Measurements from ENCODE around the gene HMX3. TPM values are rescaled to one million over a fixed set of nuclear protein-coding genes. Genes with fewer than 3 reads are reported as not detected.

The HMX3 gene
- total RNA-seq, 1 experiment from 2014 or later: not detected

GRCh38 chr10:123144697-123145541, 9.1 kb downstream of the HMX3 start:
- DNase-seq (ENCODE audit: unreplicated experiment): no peak
- no TSS peak for BruUV-seq (replicated peaks)
- intact Hi-C loops (cut with micrococcal nuclease): loop anchor here (2.0 kb wide), 1 partner anchor 236 kb away; no protein-coding TSS in a partner anchor
- Mint-ChIP-seq H3K4me3 (ENCODE audit: unreplicated experiment) (no peak overlapping the region), H3K27ac (ENCODE audit: low read depth, unreplicated experiment) (no peak overlapping the region), H3K9me3 (ENCODE audit: unreplicated experiment) (no peaks in the 10 kb centered on the region), H3K27me3 (ENCODE audit: insufficient read depth, unreplicated experiment) (peaks cover 35% of the 10 kb centered on the region), H3K4me1 (ENCODE audit: insufficient read depth, unreplicated experiment) (peaks cover 6% of the 10 kb centered on the region), H3K36me3 (ENCODE audit: insufficient read depth, unreplicated experiment) (no peaks in the 10 kb centered on the region)
- TF ChIP-seq, protein P1, sequence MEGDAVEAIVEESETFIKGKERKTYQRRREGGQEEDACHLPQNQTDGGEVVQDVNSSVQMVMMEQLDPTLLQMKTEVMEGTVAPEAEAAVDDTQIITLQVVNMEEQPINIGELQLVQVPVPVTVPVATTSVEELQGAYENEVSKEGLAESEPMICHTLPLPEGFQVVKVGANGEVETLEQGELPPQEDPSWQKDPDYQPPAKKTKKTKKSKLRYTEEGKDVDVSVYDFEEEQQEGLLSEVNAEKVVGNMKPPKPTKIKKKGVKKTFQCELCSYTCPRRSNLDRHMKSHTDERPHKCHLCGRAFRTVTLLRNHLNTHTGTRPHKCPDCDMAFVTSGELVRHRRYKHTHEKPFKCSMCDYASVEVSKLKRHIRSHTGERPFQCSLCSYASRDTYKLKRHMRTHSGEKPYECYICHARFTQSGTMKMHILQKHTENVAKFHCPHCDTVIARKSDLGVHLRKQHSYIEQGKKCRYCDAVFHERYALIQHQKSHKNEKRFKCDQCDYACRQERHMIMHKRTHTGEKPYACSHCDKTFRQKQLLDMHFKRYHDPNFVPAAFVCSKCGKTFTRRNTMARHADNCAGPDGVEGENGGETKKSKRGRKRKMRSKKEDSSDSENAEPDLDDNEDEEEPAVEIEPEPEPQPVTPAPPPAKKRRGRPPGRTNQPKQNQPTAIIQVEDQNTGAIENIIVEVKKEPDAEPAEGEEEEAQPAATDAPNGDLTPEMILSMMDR (IDR thresholded peaks at IDR 0.05; ENCODE audit: unreplicated experiment): no peak
- CTCF ChIA-PET: interaction anchor here (0.6 to 3.8 kb wide), 8 partner anchors 9 to 394 kb away, joined by 3 to 15 read pairs (median 4); partner anchors contain the start of gene BUB3
- POLR2A ChIA-PET: interaction anchor here (1.1 to 1.3 kb wide), 2 partner anchors 9 to 81 kb away, joined by 3 read pairs; partner anchors contain the start of gene BUB3

DNA sequence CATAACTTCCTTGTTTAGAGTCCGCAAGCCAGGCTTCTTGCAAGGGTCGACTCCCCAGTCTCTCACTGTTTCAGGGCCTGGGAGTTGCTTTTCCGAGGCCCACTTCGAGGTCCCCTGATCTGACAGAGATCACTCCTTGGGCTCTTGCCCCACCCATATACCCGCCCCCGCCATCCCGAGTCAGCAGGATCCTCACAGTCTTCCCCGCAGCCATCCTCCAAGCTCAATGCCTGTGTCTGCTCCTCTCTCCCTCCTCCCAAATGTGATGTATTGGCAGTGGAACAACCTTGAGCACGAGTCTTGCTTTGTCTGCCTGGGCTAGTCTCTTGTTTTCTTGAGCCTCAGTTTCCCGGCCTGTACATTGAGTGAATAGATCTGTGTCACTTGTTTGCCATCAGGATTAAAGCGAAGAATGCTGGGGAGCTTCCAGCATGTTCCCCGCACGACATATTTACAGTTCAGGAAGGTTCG, 9.8 kb downstream of the HMX3 start:
- DNase-seq (ENCODE audit: unreplicated experiment): no peak
- Mint-ChIP-seq H3K9me3 (ENCODE audit: unreplicated experiment) (no peaks in the 10 kb centered on the region), H3K4me3 (ENCODE audit: unreplicated experiment) (no peak overlapping the region), H3K4me1 (ENCODE audit: insufficient read depth, unreplicated experiment) (peaks cover 6% of the 10 kb centered on the region), H3K27ac (ENCODE audit: low read depth, unreplicated experiment) (no peak overlapping the region), H3K36me3 (ENCODE audit: insufficient read depth, unreplicated experiment) (no peaks in the 10 kb centered on the region), H3K27me3 (ENCODE audit: insufficient read depth, unreplicated experiment) (peaks cover 29% of the 10 kb centered on the region)
- ChIA-PET POLR2A (interaction anchor here (0.6 to 1.3 kb wide), 4 partner anchors 8 to 106 kb away, joined by 3 to 4 read pairs (median 3); partner anchors contain the start of gene BUB3), CTCF (interaction anchor here (0.6 to 3.8 kb wide), 7 partner anchors 8 to 393 kb away, joined by 3 to 15 read pairs (median 5); partner anchors contain the start of gene BUB3)
- TF ChIP-seq, protein P1 (IDR thresholded peaks at IDR 0.05; ENCODE audit: unreplicated experiment): no peak
- no TSS peak for BruUV-seq (replicated peaks)
- intact Hi-C loops (cut with micrococcal nuclease): loop anchor here (2.0 kb wide), 1 partner anchor 235 kb away; no protein-coding TSS in a partner anchor

DNA sequence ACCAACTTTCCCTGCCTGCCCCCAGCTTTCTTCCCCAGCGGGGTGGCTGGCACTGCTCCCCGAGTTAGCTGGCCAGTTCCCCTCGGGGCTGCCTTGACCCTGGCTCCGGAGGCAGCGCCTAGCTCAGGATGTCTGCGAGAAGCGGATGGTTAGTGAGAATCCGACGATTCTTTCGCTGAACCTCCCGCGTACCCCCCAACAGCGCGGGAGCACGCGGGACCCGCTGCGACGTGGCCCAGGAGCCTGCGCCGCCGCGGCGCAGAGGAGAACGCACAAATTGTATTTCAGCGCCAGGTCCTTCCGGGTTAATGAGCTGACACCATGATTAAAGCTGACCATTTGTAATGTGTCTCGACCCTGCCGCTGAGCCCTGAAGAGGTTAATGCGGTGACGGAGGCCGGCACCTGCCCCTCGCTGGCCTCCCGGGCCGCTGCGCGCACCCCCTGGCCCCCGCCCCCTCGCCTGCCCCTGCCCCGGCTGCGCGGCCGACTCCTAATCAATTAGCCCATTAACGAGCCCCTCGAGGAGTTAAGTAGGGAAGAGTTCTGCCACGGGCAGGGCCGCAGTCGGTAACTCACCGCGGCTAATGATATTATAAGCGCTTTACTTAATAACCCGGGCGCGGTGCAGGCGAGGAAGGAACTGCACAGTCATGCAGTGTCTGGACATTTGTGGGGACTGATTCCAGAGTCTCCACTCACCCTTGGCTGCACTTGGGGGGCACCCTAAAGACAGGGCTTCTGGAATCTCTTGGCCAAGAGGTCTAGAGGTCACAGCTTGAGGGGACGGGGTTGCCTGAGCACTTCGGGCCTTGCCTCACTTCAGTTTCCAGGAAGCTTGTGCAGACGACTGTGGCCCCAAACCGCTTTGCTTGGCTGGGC, 10.5 kb downstream of the HMX3 start:
- peaks cover 6% of the 10 kb centered on the region for H3K4me1 Mint-ChIP-seq (ENCODE audit: insufficient read depth, unreplicated experiment)
- no peak for DNase-seq (ENCODE audit: unreplicated experiment)
- intact Hi-C loops (cut with micrococcal nuclease): no loop called here
- H3K27me3 Mint-ChIP-seq (ENCODE audit: insufficient read depth, unreplicated experiment): peaks cover 22% of the 10 kb centered on the region
- H3K27ac Mint-ChIP-seq (ENCODE audit: low read depth, unreplicated experiment): no peak overlapping the region
- no peak overlapping the region for H3K4me3 Mint-ChIP-seq (ENCODE audit: unreplicated experiment)
- ChIA-PET POLR2A (interaction anchor here (0.6 to 1.1 kb wide), 4 partner anchors 8 to 105 kb away, joined by 3 to 6 read pairs (median 4); partner anchors contain the start of gene BUB3), CTCF (interaction anchor here (0.6 to 3.8 kb wide), 5 partner anchors 13 to 439 kb away, joined by 3 to 15 read pairs (median 5); no protein-coding TSS in a partner anchor)
- no peaks in the 10 kb centered on the region for H3K36me3 Mint-ChIP-seq (ENCODE audit: insufficient read depth, unreplicated experiment)
- no peaks in the 10 kb centered on the region for H3K9me3 Mint-ChIP-seq (ENCODE audit: unreplicated experiment)
- TF ChIP-seq, protein P1 (IDR thresholded peaks at IDR 0.05; ENCODE audit: unreplicated experiment): no peak
- no TSS peak for BruUV-seq (replicated peaks)

Measured in MCF 10A (cell line).